ENCODE measurements around the gene IFNA6.
"Not testable (repeated sequence)": the region's sequence is repeated elsewhere in the genome, so short reads cannot be mapped to it uniquely, and the experiment has no call there.

The IFNA6 gene

GRCh38 chr9:21367957-21368356, 17.3 kb upstream of the IFNA6 start, which contains the start of gene IFNA13:
TSS of gene IFNA13 (minus strand) at chr9:21368057. CDS start at chr9:21368010, 47 bp downstream.
- Histone ChIP-seq H3K9ac (ENCODE audit: low read depth in 1 of 2, low read length in 2 of 2) (no peak within 1 kb of the TSS), H3K9me3 (ENCODE audit: control insufficient read depth in 2 of 2, low read length in 2 of 2) (no peaks in the 10 kb centered on the region)

GRCh38 chr9:21367169-21367568, 16.5 kb upstream of the IFNA6 start:
- not testable (repeated sequence) for H3K4me1 ChIP-seq (ENCODE audit: control insufficient read depth in 2 of 2, insufficient read depth in 2 of 2, low read length in 2 of 2); H3K27me3 ChIP-seq (ENCODE audit: control insufficient read depth in 2 of 2, insufficient read depth in 2 of 2, low read length in 2 of 2); H3K36me3 ChIP-seq (ENCODE audit: control insufficient read depth in 2 of 2, insufficient read depth in 2 of 2, low read length in 2 of 2); H3K9ac ChIP-seq (ENCODE audit: low read depth in 1 of 2, low read length in 2 of 2); H3K9me3 ChIP-seq (ENCODE audit: control insufficient read depth in 2 of 2, low read length in 2 of 2); H3K27ac ChIP-seq (ENCODE audit: low read depth in 2 of 2, low read length in 2 of 2); H3K4me3 ChIP-seq (ENCODE audit: low read length in 2 of 2)

More at GRCh38 chr9:21367957-21368356, 17.3 kb upstream of the IFNA6 start, which contains the start of gene IFNA13:
- Histone ChIP-seq H3K4me1 (ENCODE audit: control insufficient read depth in 2 of 2, insufficient read depth in 2 of 2, low read length in 2 of 2) (no peaks in the 10 kb centered on the region), H3K27me3 (ENCODE audit: control insufficient read depth in 2 of 2, insufficient read depth in 2 of 2, low read length in 2 of 2) (no peaks in the 10 kb centered on the region), H3K36me3 (ENCODE audit: control insufficient read depth in 2 of 2, insufficient read depth in 2 of 2, low read length in 2 of 2) (no peaks in the 10 kb centered on the region), H3K27ac (ENCODE audit: low read depth in 2 of 2, low read length in 2 of 2) (no peak within 1 kb of the TSS), H3K4me3 (ENCODE audit: low read length in 2 of 2) (no peak within 1 kb of the TSS)

- Histone ChIP-seq H3K4me1 (ENCODE audit: control insufficient read depth in 2 of 2, insufficient read depth in 2 of 2, low read length in 2 of 2) (peaks cover 0 to 2% of the 10 kb centered on the region in 2 donors), H3K9me3 (ENCODE audit: control insufficient read depth in 2 of 2, low read length in 2 of 2) (no peaks in the 10 kb centered on the region), H3K9ac (ENCODE audit: low read depth in 1 of 2, low read length in 2 of 2) (no peak overlapping the region), H3K4me3 (ENCODE audit: low read length in 2 of 2) (no peak overlapping the region), H3K27ac (ENCODE audit: low read depth in 2 of 2, low read length in 2 of 2) (no peak overlapping the region), H3K27me3 (ENCODE audit: control insufficient read depth in 2 of 2, insufficient read depth in 2 of 2, low read length in 2 of 2) (no peaks in the 10 kb centered on the region), H3K36me3 (ENCODE audit: control insufficient read depth in 2 of 2, insufficient read depth in 2 of 2, low read length in 2 of 2) (no peaks in the 10 kb centered on the region)
These were observed 11.6 kb upstream of the IFNA6 start for GRCh38 chr9:21362287-21362686.

GRCh38 chr9:21357479-21358460, 7.1 kb upstream of the IFNA6 start:
- H3K9ac ChIP-seq (ENCODE audit: low read depth in 1 of 2, low read length in 2 of 2): no peak overlapping the region
- no peak overlapping the region for H3K4me3 ChIP-seq (ENCODE audit: low read length in 2 of 2)
- H3K27me3 ChIP-seq (ENCODE audit: control insufficient read depth in 2 of 2, insufficient read depth in 2 of 2, low read length in 2 of 2): no peaks in the 10 kb centered on the region
- H3K36me3 ChIP-seq (ENCODE audit: control insufficient read depth in 2 of 2, insufficient read depth in 2 of 2, low read length in 2 of 2): no peaks in the 10 kb centered on the region
- H3K27ac ChIP-seq (ENCODE audit: low read depth in 2 of 2, low read length in 2 of 2): no peak overlapping the region
- H3K9me3 ChIP-seq (ENCODE audit: control insufficient read depth in 2 of 2, low read length in 2 of 2): no peaks in the 10 kb centered on the region
- peaks cover 0 to 3% of the 10 kb centered on the region in 2 donors for H3K4me1 ChIP-seq (ENCODE audit: control insufficient read depth in 2 of 2, insufficient read depth in 2 of 2, low read length in 2 of 2)

GRCh38 chr9:21348430-21348970, 2.2 kb downstream of the IFNA6 start:
- H3K27ac ChIP-seq (ENCODE audit: low read depth in 2 of 2, low read length in 2 of 2): no peak overlapping the region
- peaks cover 0 to 4% of the 10 kb centered on the region in 2 donors for H3K27me3 ChIP-seq (ENCODE audit: control insufficient read depth in 2 of 2, insufficient read depth in 2 of 2, low read length in 2 of 2)
- no peaks in the 10 kb centered on the region for H3K4me1 ChIP-seq (ENCODE audit: control insufficient read depth in 2 of 2, insufficient read depth in 2 of 2, low read length in 2 of 2)
- H3K4me3 ChIP-seq (ENCODE audit: low read length in 2 of 2): no peak overlapping the region
- H3K9ac ChIP-seq (ENCODE audit: low read depth in 1 of 2, low read length in 2 of 2): no peak overlapping the region
- no peaks in the 10 kb centered on the region for H3K9me3 ChIP-seq (ENCODE audit: control insufficient read depth in 2 of 2, low read length in 2 of 2)
- no peaks in the 10 kb centered on the region for H3K36me3 ChIP-seq (ENCODE audit: control insufficient read depth in 2 of 2, insufficient read depth in 2 of 2, low read length in 2 of 2)

GRCh38 chr9:21340735-21341134, 10.0 kb downstream of the IFNA6 start:
- no peaks in the 10 kb centered on the region for H3K27me3 ChIP-seq (ENCODE audit: control insufficient read depth in 2 of 2, insufficient read depth in 2 of 2, low read length in 2 of 2)
- H3K9ac ChIP-seq (ENCODE audit: low read depth in 1 of 2, low read length in 2 of 2): no peak overlapping the region
- no peaks in the 10 kb centered on the region for H3K36me3 ChIP-seq (ENCODE audit: control insufficient read depth in 2 of 2, insufficient read depth in 2 of 2, low read length in 2 of 2)
- H3K4me1 ChIP-seq (ENCODE audit: control insufficient read depth in 2 of 2, insufficient read depth in 2 of 2, low read length in 2 of 2): no peaks in the 10 kb centered on the region
- H3K9me3 ChIP-seq (ENCODE audit: control insufficient read depth in 2 of 2, low read length in 2 of 2): no peaks in the 10 kb centered on the region
- H3K4me3 ChIP-seq (ENCODE audit: low read length in 2 of 2): no peak overlapping the region
- no peak overlapping the region for H3K27ac ChIP-seq (ENCODE audit: low read depth in 2 of 2, low read length in 2 of 2)

GRCh38 chr9:21336457-21336856, 14.2 kb downstream of the IFNA6 start:
- H3K27ac ChIP-seq (ENCODE audit: low read depth in 2 of 2, low read length in 2 of 2): no peak overlapping the region
- H3K27me3 ChIP-seq (ENCODE audit: control insufficient read depth in 2 of 2, insufficient read depth in 2 of 2, low read length in 2 of 2): no peaks in the 10 kb centered on the region
- peaks cover 0 to 9% of the 10 kb centered on the region in 2 donors for H3K36me3 ChIP-seq (ENCODE audit: control insufficient read depth in 2 of 2, insufficient read depth in 2 of 2, low read length in 2 of 2)
- H3K4me3 ChIP-seq (ENCODE audit: low read length in 2 of 2): no peak overlapping the region
- H3K9me3 ChIP-seq (ENCODE audit: control insufficient read depth in 2 of 2, low read length in 2 of 2): no peaks in the 10 kb centered on the region
- no peak overlapping the region for H3K9ac ChIP-seq (ENCODE audit: low read depth in 1 of 2, low read length in 2 of 2)
- H3K4me1 ChIP-seq (ENCODE audit: control insufficient read depth in 2 of 2, insufficient read depth in 2 of 2, low read length in 2 of 2): peaks cover 9 to 20% of the 10 kb centered on the region in 2 donors

- H3K4me1 ChIP-seq (ENCODE audit: control insufficient read depth in 2 of 2, insufficient read depth in 2 of 2, low read length in 2 of 2): peaks cover 9 to 21% of the 10 kb centered on the region in 2 donors
- no peaks in the 10 kb centered on the region for H3K27me3 ChIP-seq (ENCODE audit: control insufficient read depth in 2 of 2, insufficient read depth in 2 of 2, low read length in 2 of 2)
- H3K4me3 ChIP-seq (ENCODE audit: low read length in 2 of 2): peak within 1 kb of the TSS; percentile 90 to 99
- no peaks in the 10 kb centered on the region for H3K9me3 ChIP-seq (ENCODE audit: control insufficient read depth in 2 of 2, low read length in 2 of 2)
- H3K27ac ChIP-seq (ENCODE audit: low read depth in 2 of 2, low read length in 2 of 2): peak within 1 kb of the TSS; percentile 92 to 94
- H3K36me3 ChIP-seq (ENCODE audit: control insufficient read depth in 2 of 2, insufficient read depth in 2 of 2, low read length in 2 of 2): peaks cover 0 to 9% of the 10 kb centered on the region in 2 donors
- peak within 1 kb of the TSS; percentile 95 to 99 for H3K9ac ChIP-seq (ENCODE audit: low read depth in 1 of 2, low read length in 2 of 2)
These were observed 15.7 kb downstream of the IFNA6 start, which contains the start of gene KLHL9 for GRCh38 chr9:21334701-21335632. TSS of gene KLHL9 (minus strand) at chr9:21335404. CDS start at chr9:21334859, 545 bp downstream.

- no peaks in the 10 kb centered on the region for H3K27me3 ChIP-seq (ENCODE audit: control insufficient read depth in 2 of 2, insufficient read depth in 2 of 2, low read length in 2 of 2)
- H3K27ac ChIP-seq (ENCODE audit: low read depth in 2 of 2, low read length in 2 of 2): no peak overlapping the region
- peaks cover 0 to 9% of the 10 kb centered on the region in 2 donors for H3K36me3 ChIP-seq (ENCODE audit: control insufficient read depth in 2 of 2, insufficient read depth in 2 of 2, low read length in 2 of 2)
- H3K9me3 ChIP-seq (ENCODE audit: control insufficient read depth in 2 of 2, low read length in 2 of 2): no peaks in the 10 kb centered on the region
- H3K4me3 ChIP-seq (ENCODE audit: low read length in 2 of 2): peak overlapping the region in 1 of 2 donors; percentile 99
- H3K4me1 ChIP-seq (ENCODE audit: control insufficient read depth in 2 of 2, insufficient read depth in 2 of 2, low read length in 2 of 2): peaks cover 9 to 21% of the 10 kb centered on the region in 2 donors
- no peak overlapping the region for H3K9ac ChIP-seq (ENCODE audit: low read depth in 1 of 2, low read length in 2 of 2)
These were observed 17.5 kb downstream of the IFNA6 start for GRCh38 chr9:21333226-21333625.
